NT2/D1 (cell line): Measurements from ENCODE around the gene SGCA.

Source experiments
- SUZ12 ChIP-seq: IDR thresholded peaks from 2 replicates; pipeline ENCODE4 v1.6.1; 2011; ENCODE audit not compliant: insufficient read length, insufficient read depth; ENCODE audit errors: extremely low read depth
- ZNF274 ChIP-seq: IDR thresholded peaks from 2 replicates; pipeline ENCODE4 v1.6.1; 2011; ENCODE audit warnings: mild to moderate bottlenecking, low read depth, low read length

GRCh38 chr17:50175035-50175807 is 9.4 kb downstream of the SGCA start:
- TF ChIP-seq SUZ12 = no peak
- no peak for TF ChIP-seq ZNF274
